ENCODE data around the gene PLCH1. TPM values are rescaled to one million over a fixed set of nuclear protein-coding genes. Genes with fewer than 3 reads are reported as not detected.
A peak's percentile ranks its signal among the peaks of the same experiment; 100 is the strongest.

Gene PLCH1
- total and polyA plus RNA-seq, 2 of the 8 experiments (the other 6 are each of a cell fraction or from before 2014, with no cell fraction given): 5.8 to 17.2 TPM

GRCh38 chr3:155391551-155391958 lies 353.3 kb downstream of the PLCH1 start:
- ChIA-PET POLR2A (ENCODE audit: partially characterized antibody) (no interaction called here), CTCF (ENCODE audit: partially characterized antibody) (interaction anchor here (0.5 to 1.4 kb wide), 8 partner anchors 9 to 604 kb away, joined by 3 to 6 read pairs (median 3); no protein-coding TSS in a partner anchor)

More at GRCh38 chr3:155391551-155391958, 353.3 kb downstream of the PLCH1 start:
- Histone ChIP-seq H3K79me2 (ENCODE audit: control insufficient read depth in 1 of 2, insufficient read depth in 2 of 2, low read length in 2 of 2) (no peaks in the 10 kb centered on the region), H3K9me3 (ENCODE audit: insufficient read depth in 2 of 2, low read depth in 1 of 2, low read length in 1 of 2) (no peaks in the 10 kb centered on the region; a peak in 1 of 4 replicates), H2AFZ (ENCODE audit: low read length) (no peak overlapping the region), H2BK5ac (ENCODE audit: low read depth, low read length) (no peak overlapping the region), H3K36me3 (ENCODE audit: control insufficient read depth in 2 of 4, insufficient read depth in 4 of 4, low read length in 3 of 4) (no peaks in the 10 kb centered on the region), H3K4ac (replicated peaks; ENCODE audit: insufficient read length, low read depth, low read length) (no peak overlapping the region), H3K23me2 (ENCODE audit: low read depth, low read length) (no peaks in the 10 kb centered on the region), H2AK5ac (ENCODE audit: low read depth, low read length) (no peak overlapping the region), H3K18ac (ENCODE audit: extremely low read depth, low read length) (no peak overlapping the region), H2BK120ac (replicated peaks; ENCODE audit: low read depth, low read length) (no peak overlapping the region), H4K91ac (replicated peaks; ENCODE audit: insufficient read length, low read length) (no peak overlapping the region), H2BK15ac (ENCODE audit: low read length) (no peak overlapping the region), H3K79me1 (ENCODE audit: low read depth, low read length) (no peaks in the 10 kb centered on the region), H4K20me1 (replicated peaks in 1 of 2; ENCODE audit: control insufficient read depth in 1 of 2, insufficient read depth in 2 of 2, low read length in 2 of 2) (no peaks in the 10 kb centered on the region), H4K5ac (ENCODE audit: insufficient read length, low read depth, low read length) (no peak overlapping the region), H3K9ac (replicated peaks in 1 of 4; ENCODE audit: extremely low read depth in 1 of 4, low read depth in 3 of 4, low read length in 3 of 4) (0 out of 7 replicates have a peak overlapping the region, but pooled peaks of 1 of the 4 experiments have one; percentile 32), H3K4me1 (replicated peaks in 1 of 4; ENCODE audit: control insufficient read depth in 3 of 4, insufficient read depth in 4 of 4, low read length in 3 of 4) (peaks cover 0 to 6% (median 0%) of the 10 kb centered on the region in 4 experiments; a peak in 1 of 7 replicates), H3K27ac (ENCODE audit: low read depth, low read length) (no peak overlapping the region), H3K56ac (replicated peaks; ENCODE audit: insufficient read length, low read depth, low read length) (no peak overlapping the region), H3K4me2 (ENCODE audit: insufficient read depth in 1 of 2, low read depth in 2 of 2, low read length in 2 of 2) (no peak overlapping the region), H4K8ac (ENCODE audit: extremely low read depth, insufficient read depth, low read length) (no peak overlapping the region), H3K14ac (ENCODE audit: insufficient read length) (no peak overlapping the region), H3K23ac (ENCODE audit: insufficient read length) (no peak overlapping the region), H3K4me3 (ENCODE audit: extremely low read depth in 1 of 4, insufficient read depth in 2 of 4, low read depth in 3 of 4, low read length in 4 of 4) (no peak overlapping the region), H3K27me3 (replicated peaks in 1 of 4; ENCODE audit: control insufficient read depth in 3 of 4, extremely low read depth in 1 of 4, insufficient read depth in 3 of 4, low read length in 3 of 4) (no peaks in the 10 kb centered on the region), H2BK20ac (ENCODE audit: low read length) (no peak overlapping the region), H2BK12ac (ENCODE audit: low read depth, low read length) (no peak overlapping the region)
- no peak for FAIRE-seq
- 90% methylated on average over 2 of the region's 2 CpGs; no CpG with 5 or more reads in 1 of the 2 experiments for WGBS, 2 experiments (ENCODE audit: extremely low coverage in 1 of 2, insufficient coverage in 1 of 2, insufficient read length in 1 of 2, insufficient replicate concordance in 2 of 2, low coverage in 1 of 2, low lambda C conversion rate in 2 of 2, missing lambda C conversion rate in 1 of 2)
- no peak for DNase-seq (ENCODE audit: low read depth in 1 of 2, low spot score in 2 of 2)
- TF ChIP-seq POLR2A (IDR thresholded peaks at IDR 0.05; ENCODE audit: control extremely low read depth in 1 of 2, low read depth in 2 of 2, low read length in 2 of 2) (no peak), HDAC2 (IDR thresholded peaks at IDR 0.05; ENCODE audit: borderline replicate concordance in 1 of 2, low read depth in 2 of 2, low read length in 2 of 2) (no peak), RAD21 (IDR thresholded peaks at IDR 0.05 in 1 of 2, conservative IDR thresholded peaks at IDR 0.05 in 1 of 2; ENCODE audit: low read depth in 2 of 2, low read length in 2 of 2) (no peak), SRF (IDR thresholded peaks at IDR 0.05; ENCODE audit: low read depth, low read length) (no peak), TAF7 (optimal IDR thresholded peaks at IDR 0.05; ENCODE audit: borderline replicate concordance, low read depth, low read length) (no peak), TCF12 (IDR thresholded peaks at IDR 0.05; ENCODE audit: low read depth, low read length) (no peak), SP4 (IDR thresholded peaks at IDR 0.05; ENCODE audit: low read length) (no peak)

Measured in H1 (cell line).